Endothelial cell of umbilical vein (primary cell): ENCODE results near the gene KCNMB2. TPM values are rescaled to one million over a fixed set of nuclear protein-coding genes. Genes with fewer than 3 reads are reported as not detected.

Experiments used
- BruUV-seq: library from RNA; stranded (reverse); fragments of 400-500 nt; replicated peaks from 2 replicates; lab custom pipeline; 2021; lab: Mats Ljungman, UMichigan
- CTCF ChIA-PET: fragments of 300-600, 350-600 bp; sonication (Branson Sonifier 250); formaldehyde crosslinking; loops from one replicate; lab custom pipeline; 2021; ENCODE audit warnings: antibody characterized with exemption, inconsistent platforms; lab: Charles Lee
- POLR2A ChIA-PET: fragments of 300-600, 350-600 bp; sonication (Branson Sonifier 250); formaldehyde crosslinking; loops from one replicate; lab custom pipeline; 2021; ENCODE audit warnings: antibody characterized with exemption, inconsistent platforms; lab: Charles Lee
- DNase-seq: peaks from one replicate; pipeline ENCODE4 v3.0.0-alpha.2; 2011; ENCODE audit warnings: low read depth, low spot score
- FAIRE-seq: peaks from 2 replicates; lab custom pipeline; 2011; peaks lifted over from hg19 to GRCh38; lab: Jason Lieb, UNC
- H2AFZ ChIP-seq: 2 replicates; pipeline ENCODE4 v1.6.0; 2012; ENCODE audit warnings: low read depth, low read length, control low read depth, inconsistent platforms
- H3K27ac ChIP-seq: 2 replicates; pipeline ENCODE4 v1.5.1; 2011; ENCODE audit warnings: low read depth, mild to moderate bottlenecking, control low read depth, low read length, moderate library complexity; ENCODE audit not compliant: insufficient read depth
- H3K27me3 ChIP-seq, 2 experiments: 2 replicates each; pipeline versions ENCODE4 v1.6.0 to v1.6.1; 2011; ENCODE audit warnings: low read length in 2 of 2, mixed read lengths in 1 of 2; ENCODE audit not compliant: control insufficient read depth in 2 of 2, insufficient read depth in 2 of 2
- H3K36me3 ChIP-seq, 2 experiments: 2 replicates in 1 of 2; 3 replicates in 1 of 2; pipeline ENCODE4 v1.5.1; 2011; ENCODE audit warnings: low read length in 2 of 2, mild to moderate bottlenecking in 1 of 2, moderate library complexity in 1 of 2; ENCODE audit not compliant: control insufficient read depth in 2 of 2, insufficient read depth in 2 of 2; ENCODE audit errors: extremely low read depth in 1 of 2
- H3K4me1 ChIP-seq: 3 replicates; pipeline ENCODE4 v1.5.1; 2011; ENCODE audit warnings: mild to moderate bottlenecking, low read length; ENCODE audit not compliant: control insufficient read depth, insufficient read depth; ENCODE audit errors: extremely low read depth
- H3K4me2 ChIP-seq: 2 replicates; pipeline ENCODE4 v1.6.1; 2011; ENCODE audit warnings: low read length, control low read depth, mixed read lengths; ENCODE audit not compliant: insufficient read depth
- H3K4me3 ChIP-seq, 3 experiments: fragments of 200-600 bp in 1 of 3; sonication (generic), shearing (Covaris generic) in 1 of 3; replicated peaks in 1 of 3; 2 replicates each; pipeline ENCODE4 v1.5.1; 2011 to 2016; ENCODE audit warnings: control low read depth in 3 of 3, low read length in 3 of 3, mild to moderate bottlenecking in 2 of 3, inconsistent platforms in 1 of 3, low read depth in 1 of 3, moderate library complexity in 1 of 3; ENCODE audit not compliant: insufficient read depth in 1 of 3
- H3K79me2 ChIP-seq: 2 replicates; pipeline ENCODE4 v1.6.0; 2012; ENCODE audit warnings: low read length, inconsistent platforms; ENCODE audit not compliant: control insufficient read depth, insufficient read depth
- H3K9ac ChIP-seq: replicated peaks from 2 replicates; pipeline ENCODE3; 2011; ENCODE audit warnings: low read length, control low read depth; ENCODE audit not compliant: insufficient read depth; ENCODE audit errors: extremely low read depth
- H3K9me1 ChIP-seq: replicated peaks from 3 replicates; pipeline ENCODE4 v1.6.0; 2011; ENCODE audit warnings: mild to moderate bottlenecking, low read length; ENCODE audit not compliant: control insufficient read depth, insufficient read depth; ENCODE audit errors: extremely low read depth
- H3K9me3 ChIP-seq: replicated peaks from 2 replicates; pipeline ENCODE4 v1.5.1; 2012; ENCODE audit warnings: low read length, inconsistent platforms; ENCODE audit not compliant: control insufficient read depth, insufficient read depth
- H4K20me1 ChIP-seq: replicated peaks from 2 replicates; pipeline ENCODE3; 2011; ENCODE audit warnings: mild to moderate bottlenecking, low read length; ENCODE audit not compliant: control insufficient read depth, insufficient read depth; ENCODE audit errors: extremely low read depth
- EZH2 ChIP-seq: IDR thresholded peaks from 2 replicates; pipeline ENCODE4 v1.6.1; 2012; ENCODE audit warnings: borderline replicate concordance, low read depth, mild to moderate bottlenecking, moderate library complexity, low read length, inconsistent platforms; ENCODE audit not compliant: severe bottlenecking
- FOS ChIP-seq: IDR thresholded peaks from 2 replicates; pipeline ENCODE4 v1.6.1; 2011; ENCODE audit warnings: mild to moderate bottlenecking, low read length, moderate library complexity, borderline replicate concordance; ENCODE audit not compliant: insufficient read depth
- GATA2 ChIP-seq: IDR thresholded peaks from 2 replicates; pipeline ENCODE4 v1.7.0; 2011; ENCODE audit warnings: low read depth, mild to moderate bottlenecking, moderate library complexity, mixed read lengths, low read length; ENCODE audit not compliant: insufficient read length, insufficient read depth
- POLR2A ChIP-seq: IDR thresholded peaks from 2 replicates; pipeline ENCODE4 v1.6.1; 2012; ENCODE audit warnings: low read depth, mild to moderate bottlenecking, control low read depth, low read length
- dilution Hi-C: fragments of 300-500 bp; cut with MboI; formaldehyde crosslinking; loops from one replicate; pipeline ENCODE4 v1.15.0; 2019; ENCODE audit warnings: low sequenced_read_pairs; ENCODE audit not compliant: extremely low pct_ligation_motif_present
- intact Hi-C: fragments of 100-400 bp; cut with micrococcal nuclease; formaldehyde crosslinking; loops from one replicate; pipeline ENCODE4 v1.10.0; 2022
- polyA plus RNA-seq, 4 experiments: library from polyadenylated mRNA; depleted of rRNA in 3 of 4; stranded (reverse) in 3 of 4; unstranded in 1 of 4; fragments of >200 nt; gene quantifications; 2 replicates each; pipeline versions ENCODE4 v1.2.1 to v1.2.3, GENCODE V29; 2011 to 2012; ENCODE audit warnings: missing spikeins in 1 of 4
- total RNA-seq: library from RNA; stranded (reverse); gene quantifications from 2 replicates; pipeline ENCODE4 v1.2.3, GENCODE V29; 2021

KCNMB2 gene
- total and polyA plus RNA-seq, 2 donors (not counting 3 experiments of a cell fraction or from before 2014, with no cell fraction given) = not detected

DNA sequence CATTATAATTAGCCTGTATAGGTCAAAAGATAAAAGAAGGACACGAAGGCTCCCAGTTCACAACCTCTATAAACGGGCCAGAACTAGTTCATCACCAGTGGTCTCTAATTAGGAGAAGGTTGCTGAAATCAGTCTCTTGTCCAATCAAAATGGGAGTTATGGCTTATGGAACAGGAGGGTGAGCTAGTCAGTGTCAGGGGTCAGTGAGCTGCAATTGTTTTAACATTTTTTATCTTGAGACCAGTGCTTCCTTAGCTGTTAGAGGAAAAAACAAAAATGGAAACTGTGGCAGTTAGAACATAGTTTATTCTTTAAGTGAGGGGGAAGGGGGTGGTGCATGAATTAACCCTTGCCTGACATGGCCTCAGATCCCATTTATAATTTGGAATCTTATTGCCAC, 141.7 kb downstream of the KCNMB2 start:
- POLR2A ChIA-PET = no interaction called here
- peak; percentile 36 for DNase-seq
- H4K20me1 ChIP-seq = no peaks in the 10 kb centered on the region
- no peak overlapping the region for H3K27ac ChIP-seq
- no peak overlapping the region for H2AFZ ChIP-seq
- H3K4me2 ChIP-seq = no peak overlapping the region
- H3K9ac ChIP-seq = no peak overlapping the region
- FAIRE-seq = no peak
- no peaks in the 10 kb centered on the region for H3K27me3 ChIP-seq
- no peaks in the 10 kb centered on the region for H3K36me3 ChIP-seq
- intact Hi-C loops = no loop called here
- dilution Hi-C loops = no loop called here
- CTCF ChIA-PET = no interaction called here
- BruUV-seq = no TSS peak
- H3K4me1 ChIP-seq = no peaks in the 10 kb centered on the region
- H3K9me1 ChIP-seq = no peaks in the 10 kb centered on the region
- TF ChIP-seq FOS = no peak
- TF ChIP-seq GATA2 = no peak
- no peaks in the 10 kb centered on the region for H3K79me2 ChIP-seq
- H3K9me3 ChIP-seq = no peaks in the 10 kb centered on the region
- no peak overlapping the region for H3K4me3 ChIP-seq

- TF ChIP-seq EZH2 (no peak), POLR2A (no peak)
- POLR2A ChIA-PET = no interaction called here
- H4K20me1 ChIP-seq = no peaks in the 10 kb centered on the region
- H3K4me2 ChIP-seq = no peak overlapping the region
- no peak for FAIRE-seq
- H3K79me2 ChIP-seq = no peaks in the 10 kb centered on the region
- dilution Hi-C loops = no loop called here
- DNase-seq = no peak
- intact Hi-C loops = no loop called here
- no peak overlapping the region for H3K4me3 ChIP-seq
- no peaks in the 10 kb centered on the region for H3K9me3 ChIP-seq
- H2AFZ ChIP-seq = no peak overlapping the region
- CTCF ChIA-PET = no interaction called here
- no peak overlapping the region for H3K9ac ChIP-seq
- no TSS peak for BruUV-seq
- H3K27me3 ChIP-seq = no peaks in the 10 kb centered on the region
- H3K27ac ChIP-seq = no peak overlapping the region
- H3K36me3 ChIP-seq = no peaks in the 10 kb centered on the region
- no peaks in the 10 kb centered on the region for H3K9me1 ChIP-seq
- H3K4me1 ChIP-seq = no peaks in the 10 kb centered on the region
Measured at GRCh38 chr3:178680037-178680436, 143.8 kb downstream of the KCNMB2 start.
